BE2C (cell line): ENCODE measurements around the gene UFSP2.
"Not testable (repeated sequence)": the region's sequence is repeated elsewhere in the genome, so short reads cannot be mapped to it uniquely, and the experiment has no call there.

Experiments
- DNase-seq: peaks from one replicate; pipeline ENCODE4 v3.0.0-alpha.2; 2020
- H3K27me3 ChIP-seq: fragments of 250-450 bp; sonication (Bioruptor Pico); 2 replicates; pipeline ENCODE4 v1.5.1; 2020; ENCODE audit warnings: mild to moderate bottlenecking
- H3K36me3 ChIP-seq: fragments of 250-450 bp; sonication (Bioruptor Pico); 2 replicates; pipeline ENCODE4 v1.5.1; 2020; ENCODE audit warnings: mild to moderate bottlenecking
- H3K4me1 ChIP-seq: fragments of 250-450 bp; sonication (Bioruptor Pico); 2 replicates; pipeline ENCODE4 v1.5.1; 2020
- H3K4me3 ChIP-seq: 2 replicates; pipeline ENCODE4 v1.5.1; 2011; ENCODE audit warnings: low read depth, low read length
- H3K9me3 ChIP-seq: fragments of 250-450 bp; sonication (Bioruptor Pico); 2 replicates; pipeline ENCODE4 v1.5.1; 2020
- TF ChIP-seq, protein P1 (sequence below): IDR thresholded peaks from 2 replicates; pipeline ENCODE4 v1.5.1; 2012; ENCODE audit warnings: mild to moderate bottlenecking, low read depth, low read length

UFSP2 gene

DNA sequence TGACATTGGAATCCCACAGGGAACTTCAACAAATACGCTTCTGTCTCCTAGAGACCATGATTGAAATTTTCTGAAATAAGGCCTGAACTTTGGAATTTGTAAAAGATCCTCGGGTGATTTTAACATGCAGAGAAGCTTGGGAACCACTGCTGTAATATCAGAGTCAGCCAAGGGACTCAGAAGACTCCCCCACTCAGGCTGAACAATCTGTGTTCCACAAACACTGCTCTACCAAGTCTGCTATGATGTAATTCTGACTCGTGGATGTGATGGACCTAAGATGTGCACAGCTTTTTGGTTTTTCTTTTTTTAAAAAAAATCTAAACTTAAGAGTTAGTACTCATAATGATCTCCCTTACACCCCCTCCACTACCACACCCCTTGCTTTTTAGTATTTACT is 56.0 kb downstream of the UFSP2 start:
- TF ChIP-seq, protein P1, sequence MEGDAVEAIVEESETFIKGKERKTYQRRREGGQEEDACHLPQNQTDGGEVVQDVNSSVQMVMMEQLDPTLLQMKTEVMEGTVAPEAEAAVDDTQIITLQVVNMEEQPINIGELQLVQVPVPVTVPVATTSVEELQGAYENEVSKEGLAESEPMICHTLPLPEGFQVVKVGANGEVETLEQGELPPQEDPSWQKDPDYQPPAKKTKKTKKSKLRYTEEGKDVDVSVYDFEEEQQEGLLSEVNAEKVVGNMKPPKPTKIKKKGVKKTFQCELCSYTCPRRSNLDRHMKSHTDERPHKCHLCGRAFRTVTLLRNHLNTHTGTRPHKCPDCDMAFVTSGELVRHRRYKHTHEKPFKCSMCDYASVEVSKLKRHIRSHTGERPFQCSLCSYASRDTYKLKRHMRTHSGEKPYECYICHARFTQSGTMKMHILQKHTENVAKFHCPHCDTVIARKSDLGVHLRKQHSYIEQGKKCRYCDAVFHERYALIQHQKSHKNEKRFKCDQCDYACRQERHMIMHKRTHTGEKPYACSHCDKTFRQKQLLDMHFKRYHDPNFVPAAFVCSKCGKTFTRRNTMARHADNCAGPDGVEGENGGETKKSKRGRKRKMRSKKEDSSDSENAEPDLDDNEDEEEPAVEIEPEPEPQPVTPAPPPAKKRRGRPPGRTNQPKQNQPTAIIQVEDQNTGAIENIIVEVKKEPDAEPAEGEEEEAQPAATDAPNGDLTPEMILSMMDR = no peak
- Histone ChIP-seq H3K4me1 (no peaks in the 10 kb centered on the region; the same call in 1 of the 2 replicates), H3K4me3 (no peak overlapping the region), H3K9me3 (no peaks in the 10 kb centered on the region), H3K36me3 (no peaks in the 10 kb centered on the region), H3K27me3 (no peaks in the 10 kb centered on the region)
- DNase-seq = no peak

DNA sequence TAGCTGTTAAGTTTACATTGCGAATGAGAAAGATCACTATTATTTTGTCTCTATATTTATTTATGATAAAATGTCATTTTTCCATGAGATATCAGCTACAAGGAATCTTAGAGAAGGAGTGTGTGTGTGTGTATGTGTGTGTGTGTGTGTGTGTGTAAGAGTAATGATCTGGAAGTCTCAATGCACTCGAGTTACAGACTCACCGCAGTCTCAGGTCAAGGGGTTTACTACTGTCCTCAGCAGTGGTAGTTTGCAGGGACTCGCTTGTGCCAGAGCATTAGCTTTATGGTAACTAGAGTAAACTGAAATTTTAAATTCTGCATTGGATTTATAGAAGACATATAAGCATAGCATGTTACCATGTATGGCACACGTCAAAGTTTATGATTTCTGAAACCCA is 60.9 kb downstream of the UFSP2 start:
- Histone ChIP-seq H3K4me3 (no peak overlapping the region), H3K4me1 (peaks cover 3% of the 10 kb centered on the region), H3K36me3 (no peaks in the 10 kb centered on the region), H3K27me3 (no peaks in the 10 kb centered on the region), H3K9me3 (no peaks in the 10 kb centered on the region)
- TF ChIP-seq, protein P1 = no peak
- no peak for DNase-seq

DNA sequence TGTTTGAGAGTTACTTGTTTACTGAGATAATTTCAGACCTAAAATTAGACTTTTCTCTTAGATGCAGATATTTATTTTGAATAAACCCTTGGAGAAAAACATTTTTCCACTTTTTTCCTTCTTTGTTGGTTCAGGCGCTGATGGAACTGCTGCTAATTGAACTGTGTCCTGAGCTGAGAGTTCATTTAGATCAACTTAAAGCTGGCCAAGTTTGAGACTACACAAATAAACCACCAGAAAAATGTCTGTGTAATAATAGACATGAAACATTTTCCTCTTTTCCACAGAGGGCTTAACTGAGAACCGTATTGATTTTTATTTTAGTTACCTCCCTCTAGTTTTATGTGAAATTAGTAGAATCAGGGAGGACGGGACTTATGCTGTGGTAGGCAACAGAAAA is 62.5 kb downstream of the UFSP2 start:
- Histone ChIP-seq H3K27me3 (no peaks in the 10 kb centered on the region), H3K9me3 (no peaks in the 10 kb centered on the region), H3K4me3 (no peak overlapping the region), H3K4me1 (peaks cover 9% of the 10 kb centered on the region), H3K36me3 (no peaks in the 10 kb centered on the region)
- TF ChIP-seq, protein P1 = no peak
- DNase-seq = no peak

DNA sequence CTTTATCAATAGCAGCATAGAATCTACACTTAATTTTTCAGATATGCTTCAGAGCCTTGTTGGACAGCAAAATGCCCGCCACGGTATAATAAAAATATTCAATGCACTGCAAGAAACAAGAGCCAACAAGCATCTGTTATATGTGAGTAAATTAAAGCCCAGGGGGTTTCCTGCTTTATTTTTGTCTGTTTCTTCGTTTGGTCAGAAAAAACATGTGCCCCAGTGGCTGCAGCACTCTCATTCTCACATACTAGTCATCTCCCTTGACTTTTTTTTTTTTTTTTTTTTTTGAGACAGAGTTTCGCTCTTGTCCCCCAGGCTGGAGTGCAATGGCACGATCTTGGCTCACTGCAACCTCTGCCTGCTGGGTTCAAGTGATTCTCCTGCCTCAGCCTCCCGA is 63.2 kb downstream of the UFSP2 start:
- H3K4me1 ChIP-seq, H3K4me3 ChIP-seq, H3K36me3 ChIP-seq, DNase-seq, H3K9me3 ChIP-seq, H3K27me3 ChIP-seq: not testable (repeated sequence)

DNA sequence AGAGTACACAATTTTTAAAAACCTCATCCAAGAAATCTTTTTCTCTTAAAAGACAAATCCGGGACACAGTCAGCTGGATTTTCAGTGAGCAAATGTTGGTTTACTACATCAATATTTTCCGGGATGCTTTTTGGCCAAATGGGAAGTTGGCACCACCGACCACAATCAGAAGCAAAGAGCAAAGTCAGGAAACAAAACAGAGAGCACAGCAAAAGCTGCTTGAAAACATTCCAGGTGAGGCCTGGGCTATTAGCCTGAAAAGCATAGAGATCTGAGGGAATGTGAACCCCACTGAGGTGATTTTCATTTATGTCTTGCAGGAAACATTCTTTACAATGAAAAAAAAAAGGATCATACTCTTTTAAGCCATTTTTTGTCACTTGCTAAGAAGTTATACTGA is 63.9 kb downstream of the UFSP2 start:
- no peaks in the 10 kb centered on the region for H3K36me3 ChIP-seq
- TF ChIP-seq, protein P1 = no peak
- DNase-seq = no peak

DNA sequence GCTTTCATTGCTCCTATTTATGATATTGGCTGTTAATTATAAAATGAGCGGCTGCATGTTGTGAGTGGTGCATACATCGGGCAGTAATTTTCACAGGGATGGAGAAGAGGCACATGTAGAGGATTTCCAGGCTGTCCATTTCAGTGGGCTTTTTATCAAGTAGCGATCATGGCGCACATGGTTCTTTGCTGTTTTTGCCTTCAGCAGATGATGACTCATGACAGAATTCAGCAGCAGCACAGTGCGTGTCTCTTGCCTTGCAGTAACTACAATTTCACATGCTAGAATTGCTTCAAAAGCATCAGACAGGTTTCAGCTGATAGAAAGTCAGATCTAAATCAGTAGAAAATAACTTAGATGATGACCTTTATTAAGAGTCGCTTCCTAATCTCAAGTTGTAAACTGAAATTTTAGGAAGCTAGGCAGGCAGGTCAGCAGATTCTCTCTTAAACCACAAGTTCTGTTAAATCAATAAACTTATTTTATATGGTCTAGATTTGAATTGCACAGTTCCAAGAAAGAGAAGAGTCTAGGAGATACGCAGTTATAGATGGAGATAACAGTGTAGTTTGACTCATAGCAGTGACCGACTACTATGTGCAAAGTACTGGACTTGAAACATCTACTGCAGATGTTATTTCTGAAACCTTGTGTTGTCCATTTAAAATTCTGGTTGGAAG is 65.9 kb downstream of the UFSP2 start:
- H3K9me3 ChIP-seq = no peaks in the 10 kb centered on the region
- TF ChIP-seq, protein P1 = no peak
- no peaks in the 10 kb centered on the region for H3K27me3 ChIP-seq
- H3K4me1 ChIP-seq = peaks cover 9% of the 10 kb centered on the region
- H3K4me3 ChIP-seq = no peak overlapping the region
- no peaks in the 10 kb centered on the region for H3K36me3 ChIP-seq
- DNase-seq = peak; percentile 50

More for the DNA sequence above, 63.9 kb downstream of the UFSP2 start:
- Histone ChIP-seq H3K4me1 (peaks cover 9% of the 10 kb centered on the region), H3K4me3 (no peak overlapping the region), H3K9me3 (no peaks in the 10 kb centered on the region), H3K27me3 (no peaks in the 10 kb centered on the region)
